NK-92 (cell line): ENCODE data around the gene GNB3.

Source experiments
- DNase-seq: peaks from one replicate; lab custom pipeline; 2025; ENCODE audit not compliant: unreplicated experiment; lab: John Stamatoyannopoulos, UW

Gene GNB3

DNA sequence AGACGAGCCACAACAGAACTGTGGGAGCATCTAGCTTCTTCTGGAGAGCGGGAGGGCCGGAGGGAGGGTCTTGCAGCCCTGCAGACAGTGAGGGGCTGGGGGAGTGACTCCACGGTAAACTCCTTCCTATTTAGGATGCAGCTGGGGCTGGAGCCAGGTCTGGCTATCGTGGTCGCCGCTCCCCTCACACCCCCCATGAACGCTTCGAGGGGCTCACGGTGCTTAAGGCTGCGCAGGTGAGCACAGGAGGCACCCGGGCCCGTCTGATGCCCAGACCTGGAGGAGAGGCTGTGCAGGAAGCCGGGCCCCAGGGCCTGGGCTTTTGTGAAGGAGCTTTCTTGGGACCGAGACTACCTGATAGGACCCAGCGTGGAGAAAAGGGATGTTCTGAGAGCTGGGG, 3.9 kb upstream of the GNB3 start:
- no peak for DNase-seq

DNA sequence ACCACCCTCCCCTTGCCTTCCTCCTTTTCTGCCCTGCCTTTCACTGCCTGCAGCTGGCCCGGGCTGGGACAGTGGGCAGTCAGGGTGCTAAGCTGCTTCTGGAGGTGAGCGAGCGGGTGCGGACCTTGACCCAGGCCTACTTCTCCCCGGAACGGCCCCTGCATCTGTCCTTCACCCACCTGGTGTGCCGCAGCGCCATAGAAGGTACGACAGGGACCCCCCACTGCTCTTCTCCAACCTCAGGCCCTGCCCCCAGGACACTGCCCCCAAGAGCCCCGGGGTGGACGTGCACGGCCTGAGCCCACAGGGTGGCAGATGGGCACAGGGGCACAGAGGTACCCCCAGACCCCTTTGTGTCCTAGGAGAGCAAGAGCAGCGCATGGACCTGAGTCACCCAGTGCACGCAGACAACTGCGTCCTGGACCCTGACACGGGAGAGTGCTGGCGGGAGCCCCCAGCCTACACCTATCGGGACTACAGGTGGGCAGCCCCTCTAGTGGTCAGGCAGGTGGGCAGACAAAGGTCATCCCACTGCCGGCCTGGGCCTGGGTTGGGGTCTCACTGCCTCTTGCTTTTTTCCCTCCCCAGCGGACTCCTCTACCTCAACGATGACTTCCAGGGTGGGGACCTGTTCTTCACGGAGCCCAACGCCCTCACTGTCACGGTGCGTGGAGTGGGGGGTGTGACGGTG, 3.2 kb upstream of the GNB3 start:
- DNase-seq: no peak

DNA sequence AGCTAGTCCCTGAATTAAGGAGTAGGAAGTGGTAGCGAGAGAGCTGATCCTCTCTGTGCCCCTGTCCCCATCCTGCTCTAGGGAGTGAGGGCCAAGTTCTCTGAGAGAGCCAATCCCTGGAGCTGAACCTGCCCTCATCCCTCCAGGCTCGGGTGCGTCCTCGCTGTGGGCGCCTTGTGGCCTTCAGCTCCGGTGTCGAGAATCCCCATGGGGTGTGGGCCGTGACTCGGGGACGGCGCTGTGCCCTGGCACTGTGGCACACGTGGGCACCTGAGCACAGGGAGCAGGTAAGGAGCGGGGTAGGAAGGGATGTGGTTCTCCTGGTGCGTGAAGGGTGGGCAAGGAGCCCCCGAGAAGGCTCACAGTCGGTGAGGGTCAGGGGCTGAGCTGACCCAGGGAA, 1.9 kb upstream of the GNB3 start:
- no peak for DNase-seq

DNA sequence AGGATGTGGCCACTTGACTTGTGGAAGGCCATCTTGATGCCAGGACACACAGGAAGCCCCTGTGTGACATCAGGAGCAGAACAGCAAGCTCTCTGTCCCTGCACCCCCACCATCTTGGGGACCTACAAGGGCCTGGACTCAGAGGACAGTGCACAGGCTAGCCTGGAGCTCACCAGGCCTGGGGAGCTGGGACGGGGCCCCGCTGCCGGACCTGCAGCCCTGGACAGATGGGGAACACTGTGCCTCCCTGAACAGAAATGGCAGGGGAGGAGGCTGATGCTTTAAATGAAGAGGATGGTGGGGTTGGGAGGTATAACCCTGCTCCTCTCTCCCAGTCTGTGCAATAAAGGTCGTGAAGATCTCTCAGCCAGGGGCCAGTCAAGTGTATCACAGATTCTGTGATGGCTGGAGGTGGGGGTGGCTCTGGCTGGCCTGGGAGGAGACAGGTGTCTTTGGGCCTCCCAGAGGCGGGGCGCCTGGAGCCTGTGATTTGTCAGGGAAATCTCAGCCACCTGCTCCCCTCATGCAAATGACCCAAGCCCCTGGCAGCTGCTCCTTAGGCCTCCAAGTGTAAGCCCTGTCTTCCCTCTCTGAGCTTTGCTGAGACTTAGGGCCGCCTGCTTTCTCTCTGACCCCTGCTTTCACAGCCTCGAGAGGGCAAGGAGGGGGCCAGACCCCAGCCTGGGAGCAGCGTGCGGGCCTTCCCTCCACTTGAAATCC, 1.1 kb upstream of the GNB3 start:
- no peak for DNase-seq

DNA sequence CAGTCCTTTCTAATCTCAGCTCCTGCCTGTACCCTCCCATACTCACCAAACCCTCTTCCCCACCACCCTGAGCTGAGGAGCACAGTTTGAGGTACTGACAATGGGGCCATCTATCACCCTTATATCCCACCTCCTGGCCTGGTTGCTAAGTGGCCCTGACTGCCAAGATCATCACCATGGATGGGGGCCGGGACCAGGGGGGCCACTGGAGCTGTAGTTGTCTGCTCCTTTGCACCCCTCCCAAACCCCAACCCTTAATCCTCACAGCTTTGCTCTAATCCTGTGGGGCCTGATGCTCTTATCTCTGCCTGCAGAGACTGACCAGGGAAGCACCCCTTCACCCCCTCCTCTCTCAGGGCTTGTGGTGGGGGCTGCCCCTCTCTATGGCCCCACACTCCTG, 395 bp upstream of the GNB3 start:
- no peak for DNase-seq

DNA sequence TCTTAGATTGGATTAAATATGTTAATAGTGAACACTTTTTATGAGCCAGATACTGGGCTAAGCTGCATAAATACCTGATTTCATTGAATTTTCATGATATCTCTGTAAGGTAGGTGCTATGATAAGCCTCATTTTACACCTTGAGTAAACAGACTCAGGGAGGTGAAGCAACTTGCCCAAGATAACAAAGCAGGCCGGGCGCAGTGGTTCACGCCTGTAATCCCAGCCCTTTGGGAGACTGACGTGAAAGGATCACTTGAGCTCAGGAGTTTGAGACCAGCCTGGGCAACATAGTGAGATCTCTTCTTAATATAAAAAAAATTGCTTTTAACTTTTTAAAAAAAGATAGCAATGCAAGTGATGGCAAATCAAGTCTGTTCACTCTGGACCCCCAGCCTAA, 1.4 kb downstream of the GNB3 start:
- DNase-seq: no peak

DNA sequence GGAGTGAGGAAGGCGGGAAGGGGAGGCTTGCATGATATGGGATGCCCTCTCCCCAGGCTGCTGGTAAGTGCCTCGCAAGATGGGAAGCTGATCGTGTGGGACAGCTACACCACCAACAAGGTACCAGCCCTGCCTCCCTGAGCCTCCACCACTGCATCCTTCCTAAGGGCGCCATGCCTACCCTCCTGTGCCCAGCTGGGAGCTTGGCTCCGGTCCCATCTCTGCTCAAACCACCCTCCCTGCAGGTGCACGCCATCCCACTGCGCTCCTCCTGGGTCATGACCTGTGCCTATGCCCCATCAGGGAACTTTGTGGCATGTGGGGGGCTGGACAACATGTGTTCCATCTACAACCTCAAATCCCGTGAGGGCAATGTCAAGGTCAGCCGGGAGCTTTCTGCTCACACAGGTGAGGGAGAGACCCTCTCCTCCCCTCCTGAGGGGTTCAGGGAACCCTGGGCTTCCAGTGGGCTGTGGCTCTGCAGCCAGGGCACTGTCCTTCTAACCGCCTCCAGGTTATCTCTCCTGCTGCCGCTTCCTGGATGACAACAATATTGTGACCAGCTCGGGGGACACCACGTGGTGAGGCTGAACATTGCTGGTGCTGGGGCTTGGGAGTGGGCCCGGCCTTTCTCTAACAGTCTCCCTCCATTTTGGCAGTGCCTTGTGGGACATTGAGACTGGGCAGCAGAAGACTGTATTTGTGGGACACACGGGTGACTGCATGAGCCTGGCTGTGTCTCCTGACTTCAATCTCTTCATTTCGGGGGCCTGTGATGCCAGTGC, 2.6 kb downstream of the GNB3 start:
- DNase-seq: no peak

DNA sequence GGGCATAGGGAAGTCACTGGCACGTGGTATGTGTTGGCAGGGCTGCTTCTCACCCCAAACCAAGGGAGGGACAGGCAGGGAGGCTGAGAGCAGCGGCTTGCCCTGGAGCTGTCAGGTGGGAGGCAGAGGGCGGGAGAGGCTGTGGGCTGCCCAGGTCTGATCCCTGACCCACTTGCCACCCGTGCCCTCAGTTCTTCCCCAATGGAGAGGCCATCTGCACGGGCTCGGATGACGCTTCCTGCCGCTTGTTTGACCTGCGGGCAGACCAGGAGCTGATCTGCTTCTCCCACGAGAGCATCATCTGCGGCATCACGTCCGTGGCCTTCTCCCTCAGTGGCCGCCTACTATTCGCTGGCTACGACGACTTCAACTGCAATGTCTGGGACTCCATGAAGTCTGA, 4.7 kb downstream of the GNB3 start:
- DNase-seq: no peak

DNA sequence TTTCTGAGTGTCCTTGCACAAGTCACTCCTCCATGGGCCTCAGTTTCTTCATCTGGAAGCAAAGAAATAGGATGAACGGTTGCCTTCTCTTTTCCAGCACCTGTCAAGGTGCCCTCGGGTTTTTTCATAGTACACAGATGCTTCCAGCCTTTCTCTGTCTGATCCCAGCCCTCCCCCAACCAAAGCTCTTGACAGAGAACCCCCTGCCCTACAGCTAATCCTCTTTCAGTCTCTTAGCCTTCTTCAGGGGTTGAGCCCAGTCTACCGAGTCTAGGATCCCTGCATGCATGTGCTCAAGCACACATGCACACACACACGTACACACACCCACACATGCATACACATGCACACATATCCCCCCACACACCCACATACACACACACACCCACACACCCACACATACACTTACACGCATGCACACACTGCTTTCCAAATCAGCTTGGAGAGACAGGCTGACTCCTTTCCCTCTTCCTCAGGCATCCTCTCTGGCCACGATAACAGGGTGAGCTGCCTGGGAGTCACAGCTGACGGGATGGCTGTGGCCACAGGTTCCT, 5.7 kb downstream of the GNB3 start:
- no peak for DNase-seq

DNA sequence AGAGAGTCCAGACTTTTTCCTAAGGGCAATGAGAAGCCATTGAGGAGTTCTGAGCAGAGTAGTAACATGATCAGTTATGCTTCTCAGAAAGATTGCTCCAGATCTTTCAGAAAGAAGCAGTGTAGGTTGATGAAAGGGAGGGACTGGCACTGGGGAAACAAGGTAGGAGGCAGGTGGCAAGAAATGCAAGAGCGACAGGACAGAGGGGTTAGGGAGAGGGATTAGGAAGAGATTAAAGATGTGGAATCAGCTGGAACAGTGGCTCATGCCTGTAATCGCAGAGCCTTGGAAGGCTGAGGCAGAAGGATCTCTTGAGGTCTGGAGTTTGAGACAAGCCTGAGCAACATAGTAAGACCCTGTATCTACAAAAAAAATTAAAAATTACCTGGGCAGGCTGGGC, 7.0 kb downstream of the GNB3 start:
- no peak for DNase-seq

DNA sequence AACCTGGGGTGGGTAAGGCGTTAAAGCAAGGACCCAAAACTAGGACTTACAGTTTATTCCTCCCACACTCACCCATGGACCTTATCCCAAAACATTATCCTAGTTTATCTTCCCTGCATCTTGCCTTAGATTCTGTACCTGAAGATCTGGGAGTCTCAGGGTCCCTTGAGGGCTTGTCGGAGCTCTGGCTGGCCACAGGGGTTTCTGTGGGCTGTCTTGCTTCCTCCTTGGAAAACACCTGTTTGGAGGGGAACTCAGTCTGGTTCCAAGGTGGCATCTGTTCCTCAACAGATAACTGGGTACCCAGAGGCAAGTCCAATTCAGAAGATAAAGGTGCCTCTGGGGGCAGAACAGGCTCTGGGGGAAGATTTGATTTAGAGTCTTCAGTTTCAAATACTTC, 8.7 kb downstream of the GNB3 start:
- DNase-seq: no peak

DNA sequence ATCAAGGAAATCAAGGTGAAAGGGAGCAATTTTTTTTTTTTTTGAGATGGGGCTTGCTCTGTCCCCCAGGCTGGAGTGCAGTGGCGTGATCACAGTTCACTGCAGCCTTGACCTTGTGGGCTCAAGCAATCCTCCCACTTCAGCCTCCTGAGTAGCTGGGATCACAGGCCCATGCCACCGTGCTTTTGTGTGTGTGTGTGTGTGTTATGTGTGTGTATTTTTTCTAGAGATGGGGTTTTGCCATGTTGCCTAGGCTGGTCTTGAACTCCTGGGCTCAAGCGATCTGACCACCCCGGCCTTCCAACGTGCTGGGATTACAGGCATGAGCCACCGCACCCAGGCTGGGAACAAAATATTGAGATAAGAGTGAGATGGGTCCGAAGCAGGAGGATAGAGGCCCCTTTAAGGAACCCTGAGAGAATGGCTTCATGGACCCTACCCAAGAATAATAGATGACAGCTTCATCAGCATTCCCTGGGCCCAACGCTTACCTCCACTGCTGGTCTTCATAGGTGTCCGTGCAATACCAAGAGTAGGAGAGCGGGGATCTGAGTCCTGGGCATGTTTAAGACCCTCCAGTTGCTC, 9.3 kb downstream of the GNB3 start:
- no peak for DNase-seq

DNA sequence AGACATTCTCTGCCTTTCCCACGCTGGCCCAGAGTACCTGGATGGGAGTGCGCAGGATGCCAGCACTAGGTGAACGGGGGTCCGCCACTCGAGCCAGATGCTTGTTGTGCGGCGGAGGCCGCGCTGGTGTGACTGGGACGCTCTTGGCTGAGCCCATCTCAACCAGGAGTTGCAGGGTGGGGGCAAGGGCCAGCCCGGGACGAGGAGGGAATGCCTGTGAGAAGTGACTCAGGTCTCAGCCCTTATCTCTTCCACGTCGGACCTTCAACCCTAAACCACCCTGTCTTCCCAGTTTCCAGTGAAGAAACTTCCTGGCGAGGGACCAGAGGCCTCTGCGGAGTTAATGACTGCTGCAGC, 10.0 kb downstream of the GNB3 start:
- no peak for DNase-seq

DNA sequence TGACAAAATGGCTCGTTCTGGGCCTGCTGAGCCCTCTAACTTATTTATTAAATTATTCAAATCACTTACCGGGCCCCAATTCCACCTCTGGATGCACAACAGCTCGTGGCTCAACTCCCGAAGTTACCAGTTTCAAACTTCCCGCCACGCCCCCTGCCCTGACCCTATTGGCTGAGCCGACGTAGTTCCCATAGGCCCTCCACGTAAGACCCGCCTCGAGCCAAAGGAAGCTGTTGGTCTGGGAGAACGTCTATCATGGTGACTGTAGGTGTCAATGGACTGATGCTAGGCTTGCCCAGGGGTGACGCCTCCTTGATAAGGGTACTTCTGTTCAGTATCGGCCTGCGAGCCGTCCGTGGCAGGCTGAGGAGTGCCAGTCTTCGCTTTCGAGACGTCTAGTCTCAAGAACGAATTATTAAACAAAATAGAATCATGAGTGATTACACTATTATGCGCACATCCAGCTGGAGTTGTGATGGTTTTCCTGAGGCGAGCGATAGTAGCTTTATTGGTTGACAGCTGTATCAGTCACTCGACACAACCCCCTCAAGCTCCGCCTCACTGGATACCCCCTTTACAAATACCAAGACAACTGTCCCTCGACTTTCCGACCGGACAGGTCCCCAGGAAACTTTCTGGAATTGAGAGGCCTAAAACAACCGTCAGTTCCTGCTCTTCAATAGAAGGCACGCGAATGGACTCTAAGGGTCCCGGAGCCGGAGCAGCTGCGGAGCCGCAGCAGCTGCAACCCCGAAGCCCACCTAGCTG, 10.6 kb downstream of the GNB3 start, which contains the start of gene CDCA3:
TSS of gene CDCA3 (minus strand) at position 134 of the 768 bp plus-strand sequence. CDS start 334 bp downstream, outside the sequence.
- peak; percentile 41 for DNase-seq

DNA sequence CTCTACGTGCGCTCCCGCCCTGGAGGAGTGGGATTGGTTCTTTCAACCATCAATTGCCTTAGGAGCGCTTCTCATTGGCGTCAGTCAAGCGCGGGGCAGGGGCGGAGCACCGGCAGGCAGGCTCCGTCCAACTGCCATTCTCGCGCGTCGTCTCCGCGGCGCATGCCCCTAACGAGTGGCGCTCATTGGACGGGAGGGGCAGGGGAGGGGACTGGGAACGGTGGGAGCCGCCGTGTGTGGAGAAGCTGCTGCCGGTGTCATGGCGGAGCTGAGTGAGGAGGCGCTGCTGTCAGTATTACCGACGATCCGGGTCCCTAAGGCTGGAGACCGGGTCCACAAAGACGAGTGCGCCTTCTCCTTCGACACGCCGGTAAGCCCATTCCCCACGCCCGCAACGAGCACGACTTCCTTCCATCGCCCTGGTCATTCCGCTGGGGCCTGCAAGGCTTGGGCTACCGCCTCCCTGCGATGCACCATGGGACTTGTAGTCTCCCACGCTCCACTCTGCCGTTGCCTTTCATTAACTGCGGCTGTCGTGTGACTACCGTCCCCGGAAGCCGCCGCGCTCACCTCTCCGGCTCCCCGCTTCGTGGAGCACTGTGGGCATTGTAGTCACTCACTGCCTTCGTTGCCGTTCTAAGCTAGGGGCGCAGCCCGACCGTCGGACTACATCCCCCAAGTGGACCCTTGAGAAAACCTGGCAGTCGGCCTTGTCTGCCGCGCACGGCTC, 11.4 kb downstream of the GNB3 start, which contains the start of gene USP5:
TSS of gene USP5 (plus strand) at position 230 of the 730 bp plus-strand sequence. CDS start at position 260, 30 bp downstream.
- peak; percentile 83 for DNase-seq

DNA sequence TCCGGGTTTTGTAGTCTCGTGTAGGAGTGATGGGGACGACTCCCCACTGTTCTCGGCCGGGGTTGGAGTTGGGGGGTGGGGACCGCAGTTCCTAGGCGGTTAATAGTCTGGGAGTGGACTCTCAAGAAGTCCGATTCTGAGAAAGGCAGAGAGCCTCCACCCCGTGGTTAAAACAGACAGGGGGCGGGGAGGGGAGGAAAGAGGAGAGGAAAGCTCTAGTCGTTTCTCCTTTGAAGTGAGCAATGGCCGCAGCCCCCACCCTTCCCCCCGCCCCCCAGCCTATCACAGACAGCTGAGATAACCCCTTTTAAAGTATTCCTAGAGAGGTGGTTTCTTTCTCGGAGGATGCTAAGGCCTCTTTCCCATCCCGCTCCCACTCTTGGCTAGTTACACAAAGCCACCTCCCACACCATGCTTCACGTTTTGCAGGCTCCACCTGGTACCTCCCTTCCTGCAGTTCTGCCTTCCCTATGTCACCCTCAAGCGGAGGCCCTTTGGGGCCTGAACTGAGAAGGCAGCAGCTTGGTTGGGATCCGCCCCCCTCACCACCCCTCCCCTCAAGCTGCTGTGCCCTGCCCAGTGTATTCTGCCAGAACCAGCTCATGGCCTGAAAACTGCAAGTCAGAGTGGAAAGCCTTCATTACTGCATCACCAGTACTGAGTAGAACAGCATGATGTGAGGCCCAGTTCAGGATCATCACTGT, 12.1 kb downstream of the GNB3 start:
- DNase-seq: no peak

DNA sequence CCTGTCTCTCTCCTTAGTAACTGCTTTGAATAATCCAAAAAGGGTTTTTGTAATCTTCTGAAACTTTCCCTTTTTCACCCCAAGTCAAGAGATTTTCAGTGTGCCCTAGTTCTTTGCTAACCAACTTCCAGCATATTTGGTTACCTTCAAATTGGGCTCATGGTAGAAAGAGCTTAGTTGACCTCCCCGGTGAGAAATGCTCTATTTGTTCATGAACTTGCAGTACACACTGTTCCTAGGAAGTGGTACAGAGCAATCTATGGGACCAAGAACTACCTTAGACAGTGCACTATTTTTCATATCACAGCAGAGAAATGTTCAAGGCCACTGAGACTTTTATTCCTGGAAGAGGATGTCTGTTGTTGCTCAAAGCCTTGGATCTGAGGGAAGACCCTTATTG, 12.9 kb downstream of the GNB3 start:
- no peak for DNase-seq

DNA sequence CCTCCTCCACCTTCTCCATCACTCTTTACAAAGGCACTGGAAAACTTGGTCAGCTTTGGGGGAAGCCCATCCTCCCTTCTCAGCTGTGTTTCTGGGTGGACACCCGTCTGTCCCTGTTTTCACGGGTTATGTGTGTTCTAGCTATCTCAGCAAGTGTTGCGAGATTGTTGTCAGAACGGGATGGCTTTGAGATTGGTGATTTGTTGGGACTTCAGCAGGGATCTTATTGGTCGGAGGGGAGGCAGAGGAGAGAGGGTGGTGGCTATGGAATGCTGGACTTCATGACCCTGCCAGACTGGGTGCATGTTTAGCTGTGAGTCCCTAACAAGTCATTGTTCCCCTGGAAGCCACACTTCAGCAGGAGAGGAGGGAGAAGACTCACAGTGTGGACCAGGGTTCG, 13.3 kb downstream of the GNB3 start:
- DNase-seq: no peak

DNA sequence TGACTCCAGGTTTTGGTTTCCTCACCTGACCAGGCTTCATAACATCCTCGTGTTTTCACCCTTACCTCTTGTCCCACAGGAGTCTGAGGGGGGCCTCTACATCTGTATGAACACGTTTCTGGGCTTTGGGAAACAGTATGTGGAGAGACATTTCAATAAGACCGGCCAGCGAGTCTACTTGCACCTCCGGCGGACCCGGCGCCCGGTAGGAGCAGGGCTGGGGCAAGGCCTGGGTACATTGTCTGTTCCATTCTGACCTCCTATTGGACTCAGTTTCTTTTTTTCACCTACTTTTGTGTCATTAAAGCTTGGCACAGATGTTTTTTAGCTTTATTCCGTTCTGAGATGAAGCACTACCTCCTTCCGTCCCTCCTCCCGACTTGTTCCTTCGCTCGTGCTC, 14.6 kb downstream of the GNB3 start:
- DNase-seq: no peak
